GM23338 (cell line): ENCODE results near the gene SMURF2.

Experiments
- EZH2 ChIP-seq: fragments of 200-600 bp; sonication (generic); IDR thresholded peaks from one replicate; pipeline ENCODE4 v1.8.0; 2017; ENCODE audit warnings: antibody characterized with exemption, mild to moderate bottlenecking, low read depth; ENCODE audit not compliant: unreplicated experiment
- JUNB ChIP-seq: IDR thresholded peaks from one replicate; pipeline ENCODE4 v1.6.1; 2016; ENCODE audit warnings: antibody characterized with exemption; ENCODE audit not compliant: unreplicated experiment
- REST ChIP-seq: IDR thresholded peaks from one replicate; pipeline ENCODE4 v1.6.1; 2018; ENCODE audit warnings: antibody characterized with exemption; ENCODE audit not compliant: unreplicated experiment
- TF ChIP-seq, protein P1 (sequence below), 2 experiments: fragments of 200-600 bp in 1 of 2; sonication (generic) in 1 of 2; conservative IDR thresholded peaks; 2 replicates each; pipeline versions ENCODE4 v1.5.1 to v1.6.1; 2016 to 2017; ENCODE audit warnings: antibody characterized with exemption in 2 of 2, low read depth in 2 of 2, mild to moderate bottlenecking in 2 of 2, moderate library complexity in 1 of 2

DNA sequence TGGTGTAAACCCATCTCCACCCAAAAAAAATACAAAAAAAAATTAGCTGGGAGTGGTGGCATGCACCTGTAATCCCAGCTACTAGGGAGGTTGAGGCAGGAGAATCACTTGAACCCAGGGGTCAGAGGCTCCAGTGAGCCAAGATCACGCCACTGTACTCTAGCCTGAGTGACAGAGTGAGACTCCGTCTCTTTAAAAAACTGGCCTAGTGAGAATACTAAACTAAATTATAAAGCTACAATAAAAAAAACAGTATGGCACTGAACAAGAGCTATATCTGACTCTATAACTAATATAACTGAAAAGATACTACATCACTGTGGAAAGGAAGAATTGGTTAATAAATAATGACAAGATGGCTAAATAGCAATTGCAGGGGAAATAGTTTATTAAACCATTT lies 6.4 kb downstream of the SMURF2 start:
- TF ChIP-seq JUNB (no peak), REST (no peak), EZH2 (no peak)
- TF ChIP-seq, protein P1, sequence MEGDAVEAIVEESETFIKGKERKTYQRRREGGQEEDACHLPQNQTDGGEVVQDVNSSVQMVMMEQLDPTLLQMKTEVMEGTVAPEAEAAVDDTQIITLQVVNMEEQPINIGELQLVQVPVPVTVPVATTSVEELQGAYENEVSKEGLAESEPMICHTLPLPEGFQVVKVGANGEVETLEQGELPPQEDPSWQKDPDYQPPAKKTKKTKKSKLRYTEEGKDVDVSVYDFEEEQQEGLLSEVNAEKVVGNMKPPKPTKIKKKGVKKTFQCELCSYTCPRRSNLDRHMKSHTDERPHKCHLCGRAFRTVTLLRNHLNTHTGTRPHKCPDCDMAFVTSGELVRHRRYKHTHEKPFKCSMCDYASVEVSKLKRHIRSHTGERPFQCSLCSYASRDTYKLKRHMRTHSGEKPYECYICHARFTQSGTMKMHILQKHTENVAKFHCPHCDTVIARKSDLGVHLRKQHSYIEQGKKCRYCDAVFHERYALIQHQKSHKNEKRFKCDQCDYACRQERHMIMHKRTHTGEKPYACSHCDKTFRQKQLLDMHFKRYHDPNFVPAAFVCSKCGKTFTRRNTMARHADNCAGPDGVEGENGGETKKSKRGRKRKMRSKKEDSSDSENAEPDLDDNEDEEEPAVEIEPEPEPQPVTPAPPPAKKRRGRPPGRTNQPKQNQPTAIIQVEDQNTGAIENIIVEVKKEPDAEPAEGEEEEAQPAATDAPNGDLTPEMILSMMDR (conservative IDR thresholded peaks at IDR 0.05; ENCODE audit: low read depth in 2 of 2), result no peak
